Activated CD8-positive, alpha-beta memory T cell treated with anti-CD3 and anti-CD28 coated beads, Interleukin-2, amount 10 ng/mL, durations not matched to agents 7 days and 5 days (primary cell): ENCODE measurements around the gene PDE6C. TPM values are rescaled to one million over a fixed set of nuclear protein-coding genes. Genes with fewer than 3 reads are reported as not detected.

Source experiments
- ATAC-seq: fragments of 150-1000 bp; cut with Tn5 transposase; one replicate; pipeline ENCODE4 v1.10.0; 2021; ENCODE audit warnings: moderate library complexity
- CTCF ChIA-PET: fragments of 350-600 bp; sonication (Branson Sonifier 250); formaldehyde crosslinking; loops from one replicate; lab custom pipeline; 2021; ENCODE audit warnings: antibody characterized with exemption; lab: Charles Lee
- DNase-seq: peaks from one replicate; pipeline ENCODE4 v3.0.0-alpha.2; 2020
- H3K27ac Mint-ChIP-seq: one replicate; pipeline ENCODE4 v1.8.0; 2021; ENCODE audit warnings: mild to moderate bottlenecking, mixed read lengths
- H3K27me3 Mint-ChIP-seq: one replicate; pipeline ENCODE4 v1.8.0; 2021; ENCODE audit warnings: mixed read lengths
- H3K36me3 Mint-ChIP-seq: one replicate; pipeline ENCODE4 v1.8.0; 2021; ENCODE audit warnings: mild to moderate bottlenecking, mixed read lengths
- H3K4me1 Mint-ChIP-seq: one replicate; pipeline ENCODE4 v1.8.0; 2021; ENCODE audit warnings: mixed read lengths
- H3K4me3 Mint-ChIP-seq: one replicate; pipeline ENCODE4 v1.8.0; 2021; ENCODE audit warnings: mild to moderate bottlenecking, moderate library complexity, mixed read lengths
- H3K9me3 Mint-ChIP-seq: one replicate; pipeline ENCODE4 v1.8.0; 2022; ENCODE audit warnings: low read depth, mixed read lengths
- total RNA-seq, 2 experiments: library from RNA; stranded (reverse); gene quantifications; one replicate each; pipeline ENCODE4 v1.2.3, GENCODE V29; 2021

PDE6C gene
- total RNA-seq, 2 experiments from 2014 or later: not detected

- H3K27ac Mint-ChIP-seq: no peak overlapping the region
- CTCF ChIA-PET: no interaction called here
These were observed 32.2 kb upstream of the PDE6C start for GRCh38 chr10:93579985-93580711.

GRCh38 chr10:93580828-93581227, 31.5 kb upstream of the PDE6C start:
- CTCF ChIA-PET: no interaction called here

More at GRCh38 chr10:93579985-93580711, 32.2 kb upstream of the PDE6C start:
- ATAC-seq (no peak), DNase-seq (no peak)
- no peaks in the 10 kb centered on the region for H3K36me3 Mint-ChIP-seq
- H3K9me3 Mint-ChIP-seq: no peaks in the 10 kb centered on the region
- H3K27me3 Mint-ChIP-seq: peaks cover 3% of the 10 kb centered on the region
- no peak overlapping the region for H3K4me3 Mint-ChIP-seq
- no peaks in the 10 kb centered on the region for H3K4me1 Mint-ChIP-seq

GRCh38 chr10:93584445-93584844, 27.9 kb upstream of the PDE6C start:
- Mint-ChIP-seq H3K27ac (no peak overlapping the region), H3K27me3 (peaks cover 4% of the 10 kb centered on the region), H3K9me3 (no peaks in the 10 kb centered on the region), H3K36me3 (no peaks in the 10 kb centered on the region), H3K4me3 (no peak overlapping the region), H3K4me1 (no peaks in the 10 kb centered on the region)
- CTCF ChIA-PET: no interaction called here
- ATAC-seq: no peak
- DNase-seq: no peak

More at GRCh38 chr10:93580828-93581227, 31.5 kb upstream of the PDE6C start:
- no peak overlapping the region for H3K27ac Mint-ChIP-seq
- H3K9me3 Mint-ChIP-seq: no peaks in the 10 kb centered on the region
- DNase-seq (no peak), ATAC-seq (no peak)
- no peaks in the 10 kb centered on the region for H3K4me1 Mint-ChIP-seq
- H3K4me3 Mint-ChIP-seq: no peak overlapping the region
- H3K36me3 Mint-ChIP-seq: no peaks in the 10 kb centered on the region
- peaks cover 3% of the 10 kb centered on the region for H3K27me3 Mint-ChIP-seq

- Mint-ChIP-seq H3K4me1 (no peaks in the 10 kb centered on the region), H3K4me3 (no peak overlapping the region), H3K9me3 (no peaks in the 10 kb centered on the region), H3K27me3 (peaks cover 4% of the 10 kb centered on the region), H3K36me3 (no peaks in the 10 kb centered on the region), H3K27ac (no peak overlapping the region)
- CTCF ChIA-PET: interaction anchor here (1.3 kb wide), 1 partner anchor 35 kb away, joined by 3 read pairs; no protein-coding TSS in a partner anchor
- no peak for ATAC-seq
- DNase-seq: no peak
These were observed 22.4 kb upstream of the PDE6C start for GRCh38 chr10:93589648-93590562.

GRCh38 chr10:93590638-93591037, 21.7 kb upstream of the PDE6C start:
- Mint-ChIP-seq H3K27me3 (peaks cover 4% of the 10 kb centered on the region), H3K27ac (no peak overlapping the region), H3K36me3 (no peaks in the 10 kb centered on the region), H3K4me3 (no peak overlapping the region), H3K4me1 (no peaks in the 10 kb centered on the region), H3K9me3 (no peaks in the 10 kb centered on the region)
- CTCF ChIA-PET: interaction anchor here (1.3 kb wide), 1 partner anchor 36 kb away, joined by 3 read pairs; no protein-coding TSS in a partner anchor
- no peak for ATAC-seq
- no peak for DNase-seq

GRCh38 chr10:93591065-93591808, 21.1 kb upstream of the PDE6C start:
- CTCF ChIA-PET: no interaction called here
- H3K4me1 Mint-ChIP-seq: no peaks in the 10 kb centered on the region
- no peaks in the 10 kb centered on the region for H3K9me3 Mint-ChIP-seq
- no peak overlapping the region for H3K27ac Mint-ChIP-seq
- DNase-seq (no peak), ATAC-seq (no peak)
- H3K4me3 Mint-ChIP-seq: no peak overlapping the region
- no peaks in the 10 kb centered on the region for H3K36me3 Mint-ChIP-seq
- peaks cover 4% of the 10 kb centered on the region for H3K27me3 Mint-ChIP-seq

- Mint-ChIP-seq H3K9me3 (no peaks in the 10 kb centered on the region), H3K27me3 (peaks cover 4% of the 10 kb centered on the region), H3K27ac (no peak overlapping the region), H3K4me1 (no peaks in the 10 kb centered on the region), H3K36me3 (no peaks in the 10 kb centered on the region), H3K4me3 (no peak overlapping the region)
- CTCF ChIA-PET: interaction anchor here (0.8 kb wide), 1 partner anchor 61 kb away, joined by 3 read pairs; no protein-coding TSS in a partner anchor
- no peak for DNase-seq
- ATAC-seq: no peak
These were observed 19.1 kb upstream of the PDE6C start for GRCh38 chr10:93593254-93593653.

GRCh38 chr10:93593749-93594148, 18.6 kb upstream of the PDE6C start:
- no peak overlapping the region for H3K4me3 Mint-ChIP-seq
- H3K27me3 Mint-ChIP-seq: peaks cover 7% of the 10 kb centered on the region
- CTCF ChIA-PET: no interaction called here
- no peaks in the 10 kb centered on the region for H3K36me3 Mint-ChIP-seq
- H3K4me1 Mint-ChIP-seq: no peaks in the 10 kb centered on the region
- H3K27ac Mint-ChIP-seq: no peak overlapping the region
- ATAC-seq (no peak), DNase-seq (no peak)
- no peaks in the 10 kb centered on the region for H3K9me3 Mint-ChIP-seq

GRCh38 chr10:93594518-93594917, 17.8 kb upstream of the PDE6C start:
- Mint-ChIP-seq H3K9me3 (no peaks in the 10 kb centered on the region), H3K36me3 (no peaks in the 10 kb centered on the region), H3K27ac (no peak overlapping the region), H3K4me3 (no peak overlapping the region), H3K27me3 (peaks cover 11% of the 10 kb centered on the region), H3K4me1 (no peaks in the 10 kb centered on the region)
- no peak for ATAC-seq
- CTCF ChIA-PET: no interaction called here
- DNase-seq: no peak

GRCh38 chr10:93595378-93596161, 16.8 kb upstream of the PDE6C start:
- no peaks in the 10 kb centered on the region for H3K9me3 Mint-ChIP-seq
- DNase-seq (no peak), ATAC-seq (no peak)
- peaks cover 21% of the 10 kb centered on the region for H3K27me3 Mint-ChIP-seq
- H3K27ac Mint-ChIP-seq: no peak overlapping the region
- no peaks in the 10 kb centered on the region for H3K36me3 Mint-ChIP-seq
- H3K4me3 Mint-ChIP-seq: no peak overlapping the region
- H3K4me1 Mint-ChIP-seq: no peaks in the 10 kb centered on the region
- CTCF ChIA-PET: interaction anchor here (0.6 kb wide), 1 partner anchor 393 kb away, joined by 3 read pairs; no protein-coding TSS in a partner anchor

- CTCF ChIA-PET: no interaction called here
- H3K4me3 Mint-ChIP-seq: no peak overlapping the region
These were observed 15.8 kb upstream of the PDE6C start for GRCh38 chr10:93596539-93596938.

GRCh38 chr10:93597075-93597599, 15.2 kb upstream of the PDE6C start:
- Mint-ChIP-seq H3K4me3 (no peak overlapping the region), H3K36me3 (no peaks in the 10 kb centered on the region), H3K27ac (no peak overlapping the region), H3K9me3 (no peaks in the 10 kb centered on the region), H3K27me3 (peaks cover 33% of the 10 kb centered on the region), H3K4me1 (no peaks in the 10 kb centered on the region)
- ATAC-seq: no peak
- no peak for DNase-seq
- CTCF ChIA-PET: no interaction called here

More at GRCh38 chr10:93596539-93596938, 15.8 kb upstream of the PDE6C start:
- Mint-ChIP-seq H3K36me3 (no peaks in the 10 kb centered on the region), H3K27ac (no peak overlapping the region), H3K9me3 (no peaks in the 10 kb centered on the region), H3K27me3 (peaks cover 27% of the 10 kb centered on the region), H3K4me1 (no peaks in the 10 kb centered on the region)
- ATAC-seq (no peak), DNase-seq (no peak)
